ENCODE data around the gene PKN1. TPM values are rescaled to one million over a fixed set of nuclear protein-coding genes. Genes with fewer than 3 reads are reported as not detected.
"Not testable (repeated sequence)": the region's sequence is repeated elsewhere in the genome, so short reads cannot be mapped to it uniquely, and the experiment has no call there.

The PKN1 gene
- 100 to 1,000 TPM; 244 to 263 TPM for total RNA-seq

DNA sequence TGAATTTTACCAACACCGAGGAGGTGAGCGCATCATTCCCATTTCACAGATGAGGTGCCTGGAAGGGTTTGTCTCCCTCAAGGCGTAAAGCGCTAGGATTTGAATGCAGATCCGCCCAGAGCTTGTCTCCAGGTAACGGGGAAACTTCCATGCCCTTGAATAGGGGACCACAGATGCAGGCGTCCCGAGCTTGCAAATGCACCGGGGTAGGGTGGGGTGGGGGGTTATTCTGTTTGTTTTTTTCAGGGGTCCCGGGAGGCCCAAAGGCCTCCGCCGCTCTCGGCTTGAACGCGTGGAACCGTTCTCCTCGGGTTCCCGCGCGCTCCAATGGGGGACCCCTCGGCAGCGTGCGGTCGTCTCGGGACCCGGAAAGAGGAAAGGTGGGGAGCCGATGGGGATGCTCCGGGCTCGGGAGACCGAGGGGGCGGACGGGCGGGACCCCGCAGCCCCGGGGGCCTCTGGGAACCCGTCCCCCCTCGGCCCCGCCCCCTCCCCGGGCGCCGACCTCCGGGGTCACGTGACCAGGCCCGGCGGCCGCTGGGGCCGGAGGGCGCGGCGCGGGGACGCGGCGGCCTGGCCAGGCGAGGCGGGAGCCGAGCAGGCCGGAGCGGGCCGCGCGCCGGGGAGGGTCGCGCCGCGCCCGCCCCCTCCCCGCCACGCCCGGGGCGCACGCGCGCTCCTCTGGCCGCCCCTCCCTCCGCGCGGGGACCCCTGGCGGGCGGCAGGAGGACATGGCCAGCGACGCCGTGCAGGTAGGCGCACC is at the start of gene PKN1:
Gene PKN1, plus strand, starts transcription at position 516 of the 763 bp plus-strand sequence. Its CDS starts 216 bp downstream, at position 732.
- peak within 1 kb of the TSS; percentile 79 for H3K4me3 Mint-ChIP-seq

DNA sequence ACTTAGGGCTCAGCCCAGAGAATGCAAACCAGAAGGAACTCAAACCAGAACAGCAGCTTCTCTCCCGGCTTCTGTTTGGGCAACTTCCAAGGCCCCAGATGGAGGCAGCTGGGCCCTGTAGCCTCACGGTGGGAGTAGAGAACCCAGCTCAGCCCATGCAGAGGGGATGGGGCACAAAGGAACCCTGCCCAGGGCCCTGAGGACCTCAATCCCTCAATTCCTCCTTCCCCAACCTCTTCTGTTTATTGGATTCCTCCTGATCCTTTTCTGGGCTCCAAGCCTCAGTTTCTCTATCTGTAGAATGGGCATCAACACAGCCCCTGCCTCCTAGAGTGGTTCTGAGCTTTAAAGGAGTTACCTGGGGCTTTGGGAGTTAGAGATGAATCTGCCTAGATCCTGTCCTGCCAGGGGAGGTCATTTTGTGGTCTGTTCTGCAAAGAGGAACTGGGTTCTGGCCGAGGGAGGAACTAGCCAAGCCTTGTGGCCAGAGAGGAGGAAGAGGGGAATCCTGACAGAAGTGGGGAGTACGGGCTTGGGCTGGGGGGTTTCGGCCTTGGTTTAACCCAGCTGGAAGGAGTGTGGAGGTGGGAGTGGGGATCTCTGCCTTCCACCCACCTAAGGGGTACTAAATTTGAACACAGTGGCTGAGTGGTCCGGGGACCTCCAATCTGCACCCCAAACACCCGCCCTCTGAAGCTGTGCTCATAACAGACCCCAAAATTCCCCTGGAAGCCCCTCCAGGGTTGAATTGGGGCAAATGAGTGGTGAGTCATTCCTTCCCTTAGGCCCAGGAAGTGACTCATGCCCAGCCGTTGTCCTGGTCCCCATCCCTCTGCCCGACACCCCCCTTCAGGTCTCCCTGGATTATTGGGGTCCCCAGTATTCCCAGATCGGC is 49.2 kb upstream of the PKN1 start:
- Mint-ChIP-seq H3K36me3 (ENCODE audit: low read depth) (peaks cover 54% of the 10 kb centered on the region), H3K4me1 (ENCODE audit: low read depth) (peaks cover 45% of the 10 kb centered on the region), H3K9me3 (ENCODE audit: insufficient read depth) (no peaks in the 10 kb centered on the region), H3K27me3 (ENCODE audit: low read depth) (no peaks in the 10 kb centered on the region), H3K27ac (peak overlapping the region; percentile 89), H3K4me3 (peak overlapping the region; percentile 86)
- POLR2A ChIA-PET = interaction anchor here (0.6 to 7.6 kb wide), 6 partner anchors 9 to 88 kb away, joined by 3 to 415 read pairs (median 15); partner anchors contain the start of gene DDX39A
- peak; percentile 70 for DNase-seq
- CTCF ChIA-PET = interaction anchor here (0.6 to 7.4 kb wide), 9 partner anchors 8 to 247 kb away, joined by 3 to 135 read pairs (median 7); partner anchors contain the start of gene ASF1B
- ATAC-seq = peak; percentile 10

More for the DNA sequence above, at the start of gene PKN1:
- Mint-ChIP-seq H3K4me1 (ENCODE audit: low read depth) (peaks cover 41% of the 10 kb centered on the region), H3K27ac (peak within 1 kb of the TSS; percentile 80), H3K9me3 (ENCODE audit: insufficient read depth) (no peaks in the 10 kb centered on the region), H3K36me3 (ENCODE audit: low read depth) (peaks cover 6% of the 10 kb centered on the region), H3K27me3 (ENCODE audit: low read depth) (peaks cover 4% of the 10 kb centered on the region)
- peak; percentile 54 for ATAC-seq
- ChIA-PET CTCF (interaction anchor here (0.6 to 3.1 kb wide), 12 partner anchors 12 to 88 kb away, joined by 3 to 30 read pairs (median 4); partner anchors contain the start of gene PTGER1), POLR2A (interaction anchor here (0.7 to 1.4 kb wide), 5 partner anchors 13 to 85 kb away, joined by 3 to 5 read pairs (median 4); partner anchors contain the start of gene DDX39A)
- DNase-seq = peak; percentile 60

- Mint-ChIP-seq H3K27me3 (ENCODE audit: low read depth) (no peaks in the 10 kb centered on the region), H3K4me1 (ENCODE audit: low read depth) (peaks cover 32% of the 10 kb centered on the region), H3K27ac (peak overlapping the region; percentile 89), H3K4me3 (peak overlapping the region; percentile 86), H3K9me3 (ENCODE audit: insufficient read depth) (no peaks in the 10 kb centered on the region), H3K36me3 (ENCODE audit: low read depth) (peaks cover 60% of the 10 kb centered on the region)
- ChIA-PET CTCF (interaction anchor here (1.3 to 7.4 kb wide), 2 partner anchors 21 to 249 kb away, joined by 4 to 135 read pairs; partner anchors contain the start of gene ASF1B), POLR2A (interaction anchor here (1.0 to 7.6 kb wide), 3 partner anchors 11 to 124 kb away, joined by 3 to 415 read pairs (median 15); no protein-coding TSS in a partner anchor)
- DNase-seq (no peak), ATAC-seq (no peak)
Observed at GRCh38 chr19:14385492-14385891, 47.6 kb upstream of the PKN1 start.

- H3K36me3 Mint-ChIP-seq (ENCODE audit: low read depth) = peaks cover 60% of the 10 kb centered on the region
- CTCF ChIA-PET = interaction anchor here (1.8 kb wide), 1 partner anchor 16 kb away, joined by 6 read pairs; no protein-coding TSS in a partner anchor
Observed at GRCh38 chr19:14390548-14390947, 42.6 kb upstream of the PKN1 start.

GRCh38 chr19:14391156-14391821 is 41.8 kb upstream of the PKN1 start:
- ChIA-PET CTCF (interaction anchor here (1.3 to 1.8 kb wide), 2 partner anchors 8 to 15 kb away, joined by 3 to 6 read pairs; no protein-coding TSS in a partner anchor), POLR2A (interaction anchor here (1.1 to 1.3 kb wide), 2 partner anchors 9 kb away, joined by 3 read pairs; no protein-coding TSS in a partner anchor)
- Mint-ChIP-seq H3K27ac (no peak overlapping the region), H3K4me3 (no peak overlapping the region), H3K36me3 (ENCODE audit: low read depth) (peaks cover 65% of the 10 kb centered on the region), H3K27me3 (ENCODE audit: low read depth) (no peaks in the 10 kb centered on the region), H3K4me1 (ENCODE audit: low read depth) (peaks cover 19% of the 10 kb centered on the region), H3K9me3 (ENCODE audit: insufficient read depth) (no peaks in the 10 kb centered on the region)
- no peak for DNase-seq
- no peak for ATAC-seq

More at GRCh38 chr19:14390548-14390947, 42.6 kb upstream of the PKN1 start:
- Mint-ChIP-seq H3K4me3 (no peak overlapping the region), H3K27me3 (ENCODE audit: low read depth) (no peaks in the 10 kb centered on the region), H3K4me1 (ENCODE audit: low read depth) (peaks cover 20% of the 10 kb centered on the region), H3K9me3 (ENCODE audit: insufficient read depth) (no peaks in the 10 kb centered on the region), H3K27ac (no peak overlapping the region)
- POLR2A ChIA-PET = interaction anchor here (1.0 to 1.3 kb wide), 3 partner anchors 9 to 27 kb away, joined by 3 read pairs; partner anchors contain the start of gene ADGRE5
- DNase-seq = no peak
- ATAC-seq = no peak

GRCh38 chr19:14393329-14393728 is 39.8 kb upstream of the PKN1 start:
- Mint-ChIP-seq H3K4me3 (no peak overlapping the region), H3K4me1 (ENCODE audit: low read depth) (peaks cover 16% of the 10 kb centered on the region), H3K27ac (no peak overlapping the region), H3K36me3 (ENCODE audit: low read depth) (peaks cover 71% of the 10 kb centered on the region), H3K27me3 (ENCODE audit: low read depth) (no peaks in the 10 kb centered on the region), H3K9me3 (ENCODE audit: insufficient read depth) (no peaks in the 10 kb centered on the region)
- DNase-seq (no peak), ATAC-seq (peak; percentile 2)
- POLR2A ChIA-PET = interaction anchor here (1.3 to 1.5 kb wide), 3 partner anchors 11 to 30 kb away, joined by 3 to 4 read pairs (median 4); partner anchors contain the start of gene ADGRE5
- CTCF ChIA-PET = interaction anchor here (1.1 kb wide), 1 partner anchor 12 kb away, joined by 6 read pairs; no protein-coding TSS in a partner anchor

DNA sequence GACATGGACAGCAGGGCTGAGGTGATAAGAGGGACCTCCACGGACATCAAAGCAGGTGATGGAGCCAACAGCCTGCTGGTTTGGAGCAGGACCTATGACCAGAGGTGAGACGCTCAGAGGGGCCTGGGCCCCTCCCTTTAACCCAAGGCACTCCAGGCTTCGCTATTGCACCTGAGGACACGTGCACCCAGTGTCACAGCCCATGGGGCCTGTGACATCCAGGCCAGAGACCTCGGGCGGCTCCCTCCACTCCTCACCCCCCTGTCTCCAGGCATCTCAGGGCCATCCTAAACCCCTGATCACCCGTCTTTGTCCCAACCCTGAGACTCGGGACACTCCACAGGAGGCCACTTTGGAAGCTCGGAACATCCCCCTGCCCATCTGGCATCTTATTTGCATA is 38.9 kb upstream of the PKN1 start:
- Mint-ChIP-seq H3K27me3 (ENCODE audit: low read depth) (no peaks in the 10 kb centered on the region), H3K36me3 (ENCODE audit: low read depth) (peaks cover 70% of the 10 kb centered on the region), H3K27ac (no peak overlapping the region), H3K9me3 (ENCODE audit: insufficient read depth) (no peaks in the 10 kb centered on the region), H3K4me1 (ENCODE audit: low read depth) (peaks cover 10% of the 10 kb centered on the region), H3K4me3 (no peak overlapping the region)
- ATAC-seq (peak; percentile 4), DNase-seq (no peak)
- POLR2A ChIA-PET = interaction anchor here (0.9 to 2.9 kb wide), 3 partner anchors 11 to 38 kb away, joined by 3 to 11 read pairs (median 4); no protein-coding TSS in a partner anchor
- CTCF ChIA-PET = interaction anchor here (1.0 to 1.4 kb wide), 2 partner anchors 12 to 34 kb away, joined by 3 read pairs; no protein-coding TSS in a partner anchor

DNA sequence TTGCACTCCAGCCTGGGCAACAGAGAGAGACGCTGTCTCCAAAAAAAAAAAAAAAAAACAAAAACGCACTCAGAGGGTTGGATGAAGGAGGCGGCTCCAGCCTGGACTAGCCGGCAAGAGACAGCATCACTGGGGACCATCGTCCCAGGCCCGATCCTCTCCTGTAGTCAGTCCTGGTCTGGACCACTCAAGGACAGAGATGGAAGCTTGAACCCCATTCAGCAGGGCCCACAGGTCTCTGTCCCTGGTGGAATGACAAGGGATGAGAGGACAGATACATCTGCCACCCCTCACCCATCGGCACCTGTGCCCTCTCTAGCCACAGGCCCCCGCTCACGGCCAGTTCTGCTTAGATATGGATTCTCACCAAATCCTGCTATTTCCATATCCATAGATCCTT is 37.8 kb upstream of the PKN1 start:
- ATAC-seq = peak; percentile 2
- H3K27me3 Mint-ChIP-seq (ENCODE audit: low read depth) = no peaks in the 10 kb centered on the region
- DNase-seq = no peak
- peaks cover 68% of the 10 kb centered on the region for H3K36me3 Mint-ChIP-seq (ENCODE audit: low read depth)
- H3K27ac Mint-ChIP-seq = no peak overlapping the region
- H3K9me3 Mint-ChIP-seq (ENCODE audit: insufficient read depth) = no peaks in the 10 kb centered on the region
- POLR2A ChIA-PET = interaction anchor here (2.9 kb wide), 1 partner anchor 9 kb away, joined by 11 read pairs; no protein-coding TSS in a partner anchor
- peaks cover 10% of the 10 kb centered on the region for H3K4me1 Mint-ChIP-seq (ENCODE audit: low read depth)
- H3K4me3 Mint-ChIP-seq = no peak overlapping the region
- CTCF ChIA-PET = no interaction called here

DNA sequence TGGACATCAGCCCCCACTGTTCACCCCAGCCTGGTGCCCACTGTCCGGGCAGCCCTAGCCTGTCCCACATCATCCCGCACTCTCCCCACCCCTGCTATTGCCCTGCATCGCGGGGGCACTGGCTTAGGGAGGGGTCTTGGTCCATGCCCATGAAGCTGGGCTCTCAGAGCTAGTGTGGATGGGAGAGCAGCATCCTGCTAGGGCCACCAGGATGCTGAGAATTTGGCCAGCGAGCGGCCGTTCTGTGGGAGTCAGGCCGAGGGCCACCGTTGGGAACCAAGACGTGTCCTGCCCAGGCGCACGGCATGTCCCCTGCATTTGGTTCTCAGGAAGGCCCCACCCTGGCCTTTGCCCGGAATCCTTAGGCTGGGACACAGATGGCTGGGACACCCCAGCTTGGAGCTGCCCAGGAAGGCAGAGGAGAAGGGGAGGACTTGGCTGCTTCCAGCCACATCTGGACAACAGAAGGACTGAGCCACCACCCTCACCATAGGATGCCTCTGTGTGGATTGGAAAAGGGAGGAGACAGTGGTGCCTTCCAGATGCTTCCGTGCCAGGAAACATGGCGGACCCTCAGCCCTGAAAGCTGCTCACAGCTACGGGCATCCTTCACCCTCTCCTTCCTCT is 37.3 kb upstream of the PKN1 start:
- DNase-seq (no peak), ATAC-seq (peak; percentile 7)
- H3K27me3 Mint-ChIP-seq (ENCODE audit: low read depth) = no peaks in the 10 kb centered on the region
- peaks cover 6% of the 10 kb centered on the region for H3K4me1 Mint-ChIP-seq (ENCODE audit: low read depth)
- ChIA-PET POLR2A (interaction anchor here (0.7 to 2.9 kb wide), 2 partner anchors 9 to 13 kb away, joined by 3 to 11 read pairs; no protein-coding TSS in a partner anchor), CTCF (no interaction called here)
- H3K9me3 Mint-ChIP-seq (ENCODE audit: insufficient read depth) = no peaks in the 10 kb centered on the region
- no peak overlapping the region for H3K27ac Mint-ChIP-seq
- H3K4me3 Mint-ChIP-seq = no peak overlapping the region
- H3K36me3 Mint-ChIP-seq (ENCODE audit: low read depth) = peaks cover 66% of the 10 kb centered on the region

GRCh38 chr19:14396730-14397129 is 36.4 kb upstream of the PKN1 start:
- not testable (repeated sequence) for H3K27ac Mint-ChIP-seq; DNase-seq; H3K4me1 Mint-ChIP-seq (ENCODE audit: low read depth); H3K4me3 Mint-ChIP-seq; H3K27me3 Mint-ChIP-seq (ENCODE audit: low read depth); H3K9me3 Mint-ChIP-seq (ENCODE audit: insufficient read depth); ATAC-seq
- CTCF ChIA-PET = interaction anchor here (1.4 to 1.7 kb wide), 2 partner anchors 10 to 35 kb away, joined by 4 to 5 read pairs; no protein-coding TSS in a partner anchor
- H3K36me3 Mint-ChIP-seq (ENCODE audit: low read depth) = peaks cover 68% of the 10 kb centered on the region
- POLR2A ChIA-PET = interaction anchor here (2.9 kb wide), 1 partner anchor 8 kb away, joined by 11 read pairs; no protein-coding TSS in a partner anchor

All from activated CD8-positive, alpha-beta T cell treated with anti-CD3 and anti-CD28 coated beads, Interleukin-2, amount 10 ng/mL, durations not matched to agents 7 days and 5 days (primary cell).